ENCODE data around the gene TTI1.

DNA sequence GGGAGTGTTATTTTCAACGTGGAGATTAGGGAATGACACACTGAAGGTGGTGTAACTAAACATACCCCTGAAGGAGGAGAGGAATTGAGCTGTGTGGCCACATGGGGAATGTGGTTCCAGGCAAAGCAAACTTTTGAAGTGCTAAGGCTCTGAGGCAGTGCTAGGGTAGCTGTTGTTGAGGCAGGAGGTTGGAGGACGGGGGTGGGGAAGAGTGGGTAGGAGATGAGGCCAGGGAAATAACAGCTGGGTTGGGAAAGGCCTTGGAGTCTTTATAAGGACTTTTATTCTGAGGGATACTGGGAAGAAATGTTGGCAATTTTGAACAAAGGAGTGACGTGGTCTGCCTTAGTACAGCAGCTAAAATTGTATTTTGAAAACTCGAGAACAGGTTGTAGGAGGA, 13.3 kb upstream of the TTI1 start:
- TF ChIP-seq, protein P1, sequence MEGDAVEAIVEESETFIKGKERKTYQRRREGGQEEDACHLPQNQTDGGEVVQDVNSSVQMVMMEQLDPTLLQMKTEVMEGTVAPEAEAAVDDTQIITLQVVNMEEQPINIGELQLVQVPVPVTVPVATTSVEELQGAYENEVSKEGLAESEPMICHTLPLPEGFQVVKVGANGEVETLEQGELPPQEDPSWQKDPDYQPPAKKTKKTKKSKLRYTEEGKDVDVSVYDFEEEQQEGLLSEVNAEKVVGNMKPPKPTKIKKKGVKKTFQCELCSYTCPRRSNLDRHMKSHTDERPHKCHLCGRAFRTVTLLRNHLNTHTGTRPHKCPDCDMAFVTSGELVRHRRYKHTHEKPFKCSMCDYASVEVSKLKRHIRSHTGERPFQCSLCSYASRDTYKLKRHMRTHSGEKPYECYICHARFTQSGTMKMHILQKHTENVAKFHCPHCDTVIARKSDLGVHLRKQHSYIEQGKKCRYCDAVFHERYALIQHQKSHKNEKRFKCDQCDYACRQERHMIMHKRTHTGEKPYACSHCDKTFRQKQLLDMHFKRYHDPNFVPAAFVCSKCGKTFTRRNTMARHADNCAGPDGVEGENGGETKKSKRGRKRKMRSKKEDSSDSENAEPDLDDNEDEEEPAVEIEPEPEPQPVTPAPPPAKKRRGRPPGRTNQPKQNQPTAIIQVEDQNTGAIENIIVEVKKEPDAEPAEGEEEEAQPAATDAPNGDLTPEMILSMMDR (IDR thresholded peaks at IDR 0.05; ENCODE audit: low read depth, low read length) = no peak
- no peak for TF ChIP-seq POLR2A (IDR thresholded peaks at IDR 0.05; ENCODE audit: extremely low read depth, insufficient read length)
- TF ChIP-seq, protein P2, sequence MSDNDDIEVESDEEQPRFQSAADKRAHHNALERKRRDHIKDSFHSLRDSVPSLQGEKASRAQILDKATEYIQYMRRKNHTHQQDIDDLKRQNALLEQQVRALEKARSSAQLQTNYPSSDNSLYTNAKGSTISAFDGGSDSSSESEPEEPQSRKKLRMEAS (IDR thresholded peaks at IDR 0.05; ENCODE audit: low read depth, low read length) = no peak
